CD4-positive, alpha-beta T cell treated with Interleukin-10 for 1 hour (primary cell): ENCODE data around the gene GNB3.
A peak's percentile ranks its signal among the peaks of the same experiment; 100 is the strongest.

ENCODE experiments used
- DNase-seq: peaks from one replicate; pipeline ENCODE4 v3.0.0-alpha.2; 2020

The GNB3 gene

DNA sequence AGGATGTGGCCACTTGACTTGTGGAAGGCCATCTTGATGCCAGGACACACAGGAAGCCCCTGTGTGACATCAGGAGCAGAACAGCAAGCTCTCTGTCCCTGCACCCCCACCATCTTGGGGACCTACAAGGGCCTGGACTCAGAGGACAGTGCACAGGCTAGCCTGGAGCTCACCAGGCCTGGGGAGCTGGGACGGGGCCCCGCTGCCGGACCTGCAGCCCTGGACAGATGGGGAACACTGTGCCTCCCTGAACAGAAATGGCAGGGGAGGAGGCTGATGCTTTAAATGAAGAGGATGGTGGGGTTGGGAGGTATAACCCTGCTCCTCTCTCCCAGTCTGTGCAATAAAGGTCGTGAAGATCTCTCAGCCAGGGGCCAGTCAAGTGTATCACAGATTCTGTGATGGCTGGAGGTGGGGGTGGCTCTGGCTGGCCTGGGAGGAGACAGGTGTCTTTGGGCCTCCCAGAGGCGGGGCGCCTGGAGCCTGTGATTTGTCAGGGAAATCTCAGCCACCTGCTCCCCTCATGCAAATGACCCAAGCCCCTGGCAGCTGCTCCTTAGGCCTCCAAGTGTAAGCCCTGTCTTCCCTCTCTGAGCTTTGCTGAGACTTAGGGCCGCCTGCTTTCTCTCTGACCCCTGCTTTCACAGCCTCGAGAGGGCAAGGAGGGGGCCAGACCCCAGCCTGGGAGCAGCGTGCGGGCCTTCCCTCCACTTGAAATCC is 1.1 kb upstream of the GNB3 start:
- no peak for DNase-seq

DNA sequence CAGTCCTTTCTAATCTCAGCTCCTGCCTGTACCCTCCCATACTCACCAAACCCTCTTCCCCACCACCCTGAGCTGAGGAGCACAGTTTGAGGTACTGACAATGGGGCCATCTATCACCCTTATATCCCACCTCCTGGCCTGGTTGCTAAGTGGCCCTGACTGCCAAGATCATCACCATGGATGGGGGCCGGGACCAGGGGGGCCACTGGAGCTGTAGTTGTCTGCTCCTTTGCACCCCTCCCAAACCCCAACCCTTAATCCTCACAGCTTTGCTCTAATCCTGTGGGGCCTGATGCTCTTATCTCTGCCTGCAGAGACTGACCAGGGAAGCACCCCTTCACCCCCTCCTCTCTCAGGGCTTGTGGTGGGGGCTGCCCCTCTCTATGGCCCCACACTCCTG is 395 bp upstream of the GNB3 start:
- DNase-seq, result no peak

DNA sequence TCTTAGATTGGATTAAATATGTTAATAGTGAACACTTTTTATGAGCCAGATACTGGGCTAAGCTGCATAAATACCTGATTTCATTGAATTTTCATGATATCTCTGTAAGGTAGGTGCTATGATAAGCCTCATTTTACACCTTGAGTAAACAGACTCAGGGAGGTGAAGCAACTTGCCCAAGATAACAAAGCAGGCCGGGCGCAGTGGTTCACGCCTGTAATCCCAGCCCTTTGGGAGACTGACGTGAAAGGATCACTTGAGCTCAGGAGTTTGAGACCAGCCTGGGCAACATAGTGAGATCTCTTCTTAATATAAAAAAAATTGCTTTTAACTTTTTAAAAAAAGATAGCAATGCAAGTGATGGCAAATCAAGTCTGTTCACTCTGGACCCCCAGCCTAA is 1.4 kb downstream of the GNB3 start:
- no peak for DNase-seq

DNA sequence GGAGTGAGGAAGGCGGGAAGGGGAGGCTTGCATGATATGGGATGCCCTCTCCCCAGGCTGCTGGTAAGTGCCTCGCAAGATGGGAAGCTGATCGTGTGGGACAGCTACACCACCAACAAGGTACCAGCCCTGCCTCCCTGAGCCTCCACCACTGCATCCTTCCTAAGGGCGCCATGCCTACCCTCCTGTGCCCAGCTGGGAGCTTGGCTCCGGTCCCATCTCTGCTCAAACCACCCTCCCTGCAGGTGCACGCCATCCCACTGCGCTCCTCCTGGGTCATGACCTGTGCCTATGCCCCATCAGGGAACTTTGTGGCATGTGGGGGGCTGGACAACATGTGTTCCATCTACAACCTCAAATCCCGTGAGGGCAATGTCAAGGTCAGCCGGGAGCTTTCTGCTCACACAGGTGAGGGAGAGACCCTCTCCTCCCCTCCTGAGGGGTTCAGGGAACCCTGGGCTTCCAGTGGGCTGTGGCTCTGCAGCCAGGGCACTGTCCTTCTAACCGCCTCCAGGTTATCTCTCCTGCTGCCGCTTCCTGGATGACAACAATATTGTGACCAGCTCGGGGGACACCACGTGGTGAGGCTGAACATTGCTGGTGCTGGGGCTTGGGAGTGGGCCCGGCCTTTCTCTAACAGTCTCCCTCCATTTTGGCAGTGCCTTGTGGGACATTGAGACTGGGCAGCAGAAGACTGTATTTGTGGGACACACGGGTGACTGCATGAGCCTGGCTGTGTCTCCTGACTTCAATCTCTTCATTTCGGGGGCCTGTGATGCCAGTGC is 2.6 kb downstream of the GNB3 start:
- DNase-seq, result no peak

DNA sequence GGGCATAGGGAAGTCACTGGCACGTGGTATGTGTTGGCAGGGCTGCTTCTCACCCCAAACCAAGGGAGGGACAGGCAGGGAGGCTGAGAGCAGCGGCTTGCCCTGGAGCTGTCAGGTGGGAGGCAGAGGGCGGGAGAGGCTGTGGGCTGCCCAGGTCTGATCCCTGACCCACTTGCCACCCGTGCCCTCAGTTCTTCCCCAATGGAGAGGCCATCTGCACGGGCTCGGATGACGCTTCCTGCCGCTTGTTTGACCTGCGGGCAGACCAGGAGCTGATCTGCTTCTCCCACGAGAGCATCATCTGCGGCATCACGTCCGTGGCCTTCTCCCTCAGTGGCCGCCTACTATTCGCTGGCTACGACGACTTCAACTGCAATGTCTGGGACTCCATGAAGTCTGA is 4.7 kb downstream of the GNB3 start:
- no peak for DNase-seq

DNA sequence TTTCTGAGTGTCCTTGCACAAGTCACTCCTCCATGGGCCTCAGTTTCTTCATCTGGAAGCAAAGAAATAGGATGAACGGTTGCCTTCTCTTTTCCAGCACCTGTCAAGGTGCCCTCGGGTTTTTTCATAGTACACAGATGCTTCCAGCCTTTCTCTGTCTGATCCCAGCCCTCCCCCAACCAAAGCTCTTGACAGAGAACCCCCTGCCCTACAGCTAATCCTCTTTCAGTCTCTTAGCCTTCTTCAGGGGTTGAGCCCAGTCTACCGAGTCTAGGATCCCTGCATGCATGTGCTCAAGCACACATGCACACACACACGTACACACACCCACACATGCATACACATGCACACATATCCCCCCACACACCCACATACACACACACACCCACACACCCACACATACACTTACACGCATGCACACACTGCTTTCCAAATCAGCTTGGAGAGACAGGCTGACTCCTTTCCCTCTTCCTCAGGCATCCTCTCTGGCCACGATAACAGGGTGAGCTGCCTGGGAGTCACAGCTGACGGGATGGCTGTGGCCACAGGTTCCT is 5.7 kb downstream of the GNB3 start:
- DNase-seq, result no peak

DNA sequence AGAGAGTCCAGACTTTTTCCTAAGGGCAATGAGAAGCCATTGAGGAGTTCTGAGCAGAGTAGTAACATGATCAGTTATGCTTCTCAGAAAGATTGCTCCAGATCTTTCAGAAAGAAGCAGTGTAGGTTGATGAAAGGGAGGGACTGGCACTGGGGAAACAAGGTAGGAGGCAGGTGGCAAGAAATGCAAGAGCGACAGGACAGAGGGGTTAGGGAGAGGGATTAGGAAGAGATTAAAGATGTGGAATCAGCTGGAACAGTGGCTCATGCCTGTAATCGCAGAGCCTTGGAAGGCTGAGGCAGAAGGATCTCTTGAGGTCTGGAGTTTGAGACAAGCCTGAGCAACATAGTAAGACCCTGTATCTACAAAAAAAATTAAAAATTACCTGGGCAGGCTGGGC is 7.0 kb downstream of the GNB3 start:
- DNase-seq, result no peak

DNA sequence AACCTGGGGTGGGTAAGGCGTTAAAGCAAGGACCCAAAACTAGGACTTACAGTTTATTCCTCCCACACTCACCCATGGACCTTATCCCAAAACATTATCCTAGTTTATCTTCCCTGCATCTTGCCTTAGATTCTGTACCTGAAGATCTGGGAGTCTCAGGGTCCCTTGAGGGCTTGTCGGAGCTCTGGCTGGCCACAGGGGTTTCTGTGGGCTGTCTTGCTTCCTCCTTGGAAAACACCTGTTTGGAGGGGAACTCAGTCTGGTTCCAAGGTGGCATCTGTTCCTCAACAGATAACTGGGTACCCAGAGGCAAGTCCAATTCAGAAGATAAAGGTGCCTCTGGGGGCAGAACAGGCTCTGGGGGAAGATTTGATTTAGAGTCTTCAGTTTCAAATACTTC is 8.7 kb downstream of the GNB3 start:
- DNase-seq, result no peak

DNA sequence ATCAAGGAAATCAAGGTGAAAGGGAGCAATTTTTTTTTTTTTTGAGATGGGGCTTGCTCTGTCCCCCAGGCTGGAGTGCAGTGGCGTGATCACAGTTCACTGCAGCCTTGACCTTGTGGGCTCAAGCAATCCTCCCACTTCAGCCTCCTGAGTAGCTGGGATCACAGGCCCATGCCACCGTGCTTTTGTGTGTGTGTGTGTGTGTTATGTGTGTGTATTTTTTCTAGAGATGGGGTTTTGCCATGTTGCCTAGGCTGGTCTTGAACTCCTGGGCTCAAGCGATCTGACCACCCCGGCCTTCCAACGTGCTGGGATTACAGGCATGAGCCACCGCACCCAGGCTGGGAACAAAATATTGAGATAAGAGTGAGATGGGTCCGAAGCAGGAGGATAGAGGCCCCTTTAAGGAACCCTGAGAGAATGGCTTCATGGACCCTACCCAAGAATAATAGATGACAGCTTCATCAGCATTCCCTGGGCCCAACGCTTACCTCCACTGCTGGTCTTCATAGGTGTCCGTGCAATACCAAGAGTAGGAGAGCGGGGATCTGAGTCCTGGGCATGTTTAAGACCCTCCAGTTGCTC is 9.3 kb downstream of the GNB3 start:
- DNase-seq, result no peak

DNA sequence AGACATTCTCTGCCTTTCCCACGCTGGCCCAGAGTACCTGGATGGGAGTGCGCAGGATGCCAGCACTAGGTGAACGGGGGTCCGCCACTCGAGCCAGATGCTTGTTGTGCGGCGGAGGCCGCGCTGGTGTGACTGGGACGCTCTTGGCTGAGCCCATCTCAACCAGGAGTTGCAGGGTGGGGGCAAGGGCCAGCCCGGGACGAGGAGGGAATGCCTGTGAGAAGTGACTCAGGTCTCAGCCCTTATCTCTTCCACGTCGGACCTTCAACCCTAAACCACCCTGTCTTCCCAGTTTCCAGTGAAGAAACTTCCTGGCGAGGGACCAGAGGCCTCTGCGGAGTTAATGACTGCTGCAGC is 10.0 kb downstream of the GNB3 start:
- no peak for DNase-seq

DNA sequence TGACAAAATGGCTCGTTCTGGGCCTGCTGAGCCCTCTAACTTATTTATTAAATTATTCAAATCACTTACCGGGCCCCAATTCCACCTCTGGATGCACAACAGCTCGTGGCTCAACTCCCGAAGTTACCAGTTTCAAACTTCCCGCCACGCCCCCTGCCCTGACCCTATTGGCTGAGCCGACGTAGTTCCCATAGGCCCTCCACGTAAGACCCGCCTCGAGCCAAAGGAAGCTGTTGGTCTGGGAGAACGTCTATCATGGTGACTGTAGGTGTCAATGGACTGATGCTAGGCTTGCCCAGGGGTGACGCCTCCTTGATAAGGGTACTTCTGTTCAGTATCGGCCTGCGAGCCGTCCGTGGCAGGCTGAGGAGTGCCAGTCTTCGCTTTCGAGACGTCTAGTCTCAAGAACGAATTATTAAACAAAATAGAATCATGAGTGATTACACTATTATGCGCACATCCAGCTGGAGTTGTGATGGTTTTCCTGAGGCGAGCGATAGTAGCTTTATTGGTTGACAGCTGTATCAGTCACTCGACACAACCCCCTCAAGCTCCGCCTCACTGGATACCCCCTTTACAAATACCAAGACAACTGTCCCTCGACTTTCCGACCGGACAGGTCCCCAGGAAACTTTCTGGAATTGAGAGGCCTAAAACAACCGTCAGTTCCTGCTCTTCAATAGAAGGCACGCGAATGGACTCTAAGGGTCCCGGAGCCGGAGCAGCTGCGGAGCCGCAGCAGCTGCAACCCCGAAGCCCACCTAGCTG is 10.6 kb downstream of the GNB3 start, which contains the start of gene CDCA3:
TSS of gene CDCA3 (minus strand) at position 134 of the 768 bp plus-strand sequence. CDS start 334 bp downstream, outside the sequence.
- DNase-seq, result peak; percentile 96

DNA sequence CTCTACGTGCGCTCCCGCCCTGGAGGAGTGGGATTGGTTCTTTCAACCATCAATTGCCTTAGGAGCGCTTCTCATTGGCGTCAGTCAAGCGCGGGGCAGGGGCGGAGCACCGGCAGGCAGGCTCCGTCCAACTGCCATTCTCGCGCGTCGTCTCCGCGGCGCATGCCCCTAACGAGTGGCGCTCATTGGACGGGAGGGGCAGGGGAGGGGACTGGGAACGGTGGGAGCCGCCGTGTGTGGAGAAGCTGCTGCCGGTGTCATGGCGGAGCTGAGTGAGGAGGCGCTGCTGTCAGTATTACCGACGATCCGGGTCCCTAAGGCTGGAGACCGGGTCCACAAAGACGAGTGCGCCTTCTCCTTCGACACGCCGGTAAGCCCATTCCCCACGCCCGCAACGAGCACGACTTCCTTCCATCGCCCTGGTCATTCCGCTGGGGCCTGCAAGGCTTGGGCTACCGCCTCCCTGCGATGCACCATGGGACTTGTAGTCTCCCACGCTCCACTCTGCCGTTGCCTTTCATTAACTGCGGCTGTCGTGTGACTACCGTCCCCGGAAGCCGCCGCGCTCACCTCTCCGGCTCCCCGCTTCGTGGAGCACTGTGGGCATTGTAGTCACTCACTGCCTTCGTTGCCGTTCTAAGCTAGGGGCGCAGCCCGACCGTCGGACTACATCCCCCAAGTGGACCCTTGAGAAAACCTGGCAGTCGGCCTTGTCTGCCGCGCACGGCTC is 11.4 kb downstream of the GNB3 start, which contains the start of gene USP5:
TSS of gene USP5 (plus strand) at position 230 of the 730 bp plus-strand sequence. CDS start at position 260, 30 bp downstream.
- DNase-seq, result peak; percentile 99

DNA sequence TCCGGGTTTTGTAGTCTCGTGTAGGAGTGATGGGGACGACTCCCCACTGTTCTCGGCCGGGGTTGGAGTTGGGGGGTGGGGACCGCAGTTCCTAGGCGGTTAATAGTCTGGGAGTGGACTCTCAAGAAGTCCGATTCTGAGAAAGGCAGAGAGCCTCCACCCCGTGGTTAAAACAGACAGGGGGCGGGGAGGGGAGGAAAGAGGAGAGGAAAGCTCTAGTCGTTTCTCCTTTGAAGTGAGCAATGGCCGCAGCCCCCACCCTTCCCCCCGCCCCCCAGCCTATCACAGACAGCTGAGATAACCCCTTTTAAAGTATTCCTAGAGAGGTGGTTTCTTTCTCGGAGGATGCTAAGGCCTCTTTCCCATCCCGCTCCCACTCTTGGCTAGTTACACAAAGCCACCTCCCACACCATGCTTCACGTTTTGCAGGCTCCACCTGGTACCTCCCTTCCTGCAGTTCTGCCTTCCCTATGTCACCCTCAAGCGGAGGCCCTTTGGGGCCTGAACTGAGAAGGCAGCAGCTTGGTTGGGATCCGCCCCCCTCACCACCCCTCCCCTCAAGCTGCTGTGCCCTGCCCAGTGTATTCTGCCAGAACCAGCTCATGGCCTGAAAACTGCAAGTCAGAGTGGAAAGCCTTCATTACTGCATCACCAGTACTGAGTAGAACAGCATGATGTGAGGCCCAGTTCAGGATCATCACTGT is 12.1 kb downstream of the GNB3 start:
- peak; percentile 71 for DNase-seq

DNA sequence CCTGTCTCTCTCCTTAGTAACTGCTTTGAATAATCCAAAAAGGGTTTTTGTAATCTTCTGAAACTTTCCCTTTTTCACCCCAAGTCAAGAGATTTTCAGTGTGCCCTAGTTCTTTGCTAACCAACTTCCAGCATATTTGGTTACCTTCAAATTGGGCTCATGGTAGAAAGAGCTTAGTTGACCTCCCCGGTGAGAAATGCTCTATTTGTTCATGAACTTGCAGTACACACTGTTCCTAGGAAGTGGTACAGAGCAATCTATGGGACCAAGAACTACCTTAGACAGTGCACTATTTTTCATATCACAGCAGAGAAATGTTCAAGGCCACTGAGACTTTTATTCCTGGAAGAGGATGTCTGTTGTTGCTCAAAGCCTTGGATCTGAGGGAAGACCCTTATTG is 12.9 kb downstream of the GNB3 start:
- no peak for DNase-seq

DNA sequence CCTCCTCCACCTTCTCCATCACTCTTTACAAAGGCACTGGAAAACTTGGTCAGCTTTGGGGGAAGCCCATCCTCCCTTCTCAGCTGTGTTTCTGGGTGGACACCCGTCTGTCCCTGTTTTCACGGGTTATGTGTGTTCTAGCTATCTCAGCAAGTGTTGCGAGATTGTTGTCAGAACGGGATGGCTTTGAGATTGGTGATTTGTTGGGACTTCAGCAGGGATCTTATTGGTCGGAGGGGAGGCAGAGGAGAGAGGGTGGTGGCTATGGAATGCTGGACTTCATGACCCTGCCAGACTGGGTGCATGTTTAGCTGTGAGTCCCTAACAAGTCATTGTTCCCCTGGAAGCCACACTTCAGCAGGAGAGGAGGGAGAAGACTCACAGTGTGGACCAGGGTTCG is 13.3 kb downstream of the GNB3 start:
- DNase-seq, result no peak

DNA sequence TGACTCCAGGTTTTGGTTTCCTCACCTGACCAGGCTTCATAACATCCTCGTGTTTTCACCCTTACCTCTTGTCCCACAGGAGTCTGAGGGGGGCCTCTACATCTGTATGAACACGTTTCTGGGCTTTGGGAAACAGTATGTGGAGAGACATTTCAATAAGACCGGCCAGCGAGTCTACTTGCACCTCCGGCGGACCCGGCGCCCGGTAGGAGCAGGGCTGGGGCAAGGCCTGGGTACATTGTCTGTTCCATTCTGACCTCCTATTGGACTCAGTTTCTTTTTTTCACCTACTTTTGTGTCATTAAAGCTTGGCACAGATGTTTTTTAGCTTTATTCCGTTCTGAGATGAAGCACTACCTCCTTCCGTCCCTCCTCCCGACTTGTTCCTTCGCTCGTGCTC is 14.6 kb downstream of the GNB3 start:
- no peak for DNase-seq

DNA sequence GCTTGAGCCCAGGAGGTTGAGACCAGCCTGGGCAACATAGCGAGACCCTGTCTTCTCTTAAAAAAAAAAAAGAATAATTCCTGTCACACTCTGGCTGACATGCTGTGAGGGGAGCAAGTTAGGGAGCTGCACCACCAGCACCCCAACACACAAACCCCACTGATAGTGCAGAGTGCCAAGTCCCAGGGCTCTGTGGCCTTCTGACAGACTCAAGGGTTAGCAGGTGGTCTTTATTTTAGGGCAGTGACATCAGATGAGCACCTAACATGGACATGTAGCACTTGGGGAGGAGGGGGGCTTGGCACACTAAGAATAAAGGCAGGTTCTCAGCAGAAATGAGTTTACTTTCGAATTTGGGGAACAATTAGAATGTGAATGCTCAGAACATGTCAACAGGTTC is 18.1 kb downstream of the GNB3 start:
- DNase-seq, result no peak

DNA sequence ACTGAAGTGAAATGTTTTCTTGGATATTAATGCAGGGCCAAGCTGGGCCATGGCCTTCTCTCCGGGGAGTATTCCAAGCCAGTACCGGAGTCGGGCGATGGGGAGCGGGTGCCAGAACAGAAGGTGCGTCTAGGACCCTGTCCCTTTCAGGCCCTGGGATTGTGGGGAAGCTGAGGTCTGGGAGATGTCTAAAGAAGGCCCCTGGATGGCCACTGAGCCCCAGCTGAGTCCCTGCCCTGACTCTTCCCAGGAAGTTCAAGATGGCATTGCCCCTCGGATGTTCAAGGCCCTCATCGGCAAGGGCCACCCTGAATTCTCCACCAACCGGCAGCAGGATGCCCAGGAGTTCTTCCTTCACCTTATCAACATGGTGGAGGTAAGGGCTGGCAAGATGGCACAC is 19.4 kb downstream of the GNB3 start:
- no peak for DNase-seq

DNA sequence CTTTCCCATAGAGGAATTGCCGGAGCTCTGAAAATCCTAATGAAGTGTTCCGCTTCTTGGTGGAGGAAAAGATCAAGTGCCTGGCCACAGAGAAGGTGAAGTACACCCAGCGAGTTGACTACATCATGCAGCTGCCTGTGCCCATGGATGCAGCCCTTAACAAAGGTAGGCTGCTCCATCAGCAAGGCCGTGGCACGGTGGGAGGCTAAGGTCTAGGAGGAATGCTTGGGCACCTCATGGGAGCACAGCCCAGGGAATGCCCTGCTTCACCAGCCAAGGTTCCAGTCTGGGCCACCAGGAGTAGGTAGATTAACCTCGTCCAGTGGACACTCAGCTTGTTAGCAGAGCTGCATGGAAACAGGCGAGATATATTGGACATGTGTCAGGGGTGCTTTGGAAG is 20.2 kb downstream of the GNB3 start:
- no peak for DNase-seq

DNA sequence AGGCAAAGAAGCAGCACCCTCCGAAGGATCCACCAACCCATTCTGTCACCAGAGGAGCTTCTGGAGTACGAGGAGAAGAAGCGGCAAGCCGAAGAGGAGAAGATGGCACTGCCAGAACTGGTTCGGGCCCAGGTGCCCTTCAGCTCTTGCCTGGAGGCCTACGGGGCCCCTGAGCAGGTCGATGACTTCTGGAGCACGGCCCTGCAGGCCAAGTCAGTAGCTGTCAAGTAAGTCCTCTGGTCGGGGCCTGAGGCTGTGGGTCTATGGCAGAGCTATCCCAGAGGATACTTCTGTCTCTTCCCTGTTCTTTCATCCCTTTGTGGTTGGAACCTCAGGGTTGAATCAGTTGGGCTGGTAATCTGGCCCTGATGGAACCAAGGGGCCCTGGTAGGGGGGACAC is 20.7 kb downstream of the GNB3 start:
- no peak for DNase-seq

DNA sequence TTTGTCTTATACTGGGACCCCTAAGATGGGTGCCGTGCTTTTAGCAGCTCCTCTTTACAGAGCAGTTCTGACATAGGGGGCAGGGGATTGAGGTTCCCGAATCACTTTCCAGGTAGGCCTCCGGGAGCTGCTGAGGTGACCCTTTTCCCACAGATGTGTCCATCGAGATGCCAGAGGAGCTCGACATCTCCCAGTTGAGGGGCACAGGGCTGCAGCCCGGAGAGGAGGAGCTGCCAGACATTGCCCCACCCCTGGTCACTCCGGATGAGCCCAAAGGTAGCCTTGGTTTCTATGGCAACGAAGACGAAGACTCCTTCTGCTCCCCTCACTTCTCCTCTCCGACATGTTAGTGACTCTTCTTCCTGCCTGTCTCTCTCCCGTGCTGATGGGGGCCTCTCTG is 22.3 kb downstream of the GNB3 start:
- no peak for DNase-seq
